HepG2 (cell line): ENCODE results near the gene USP1. TPM values are rescaled to one million over a fixed set of nuclear protein-coding genes. Genes with fewer than 3 reads are reported as not detected.

Experiments
- CHCHD3 ChIP-seq: sonication (generic); formaldehyde crosslinking; IDR thresholded peaks from 2 replicates; pipeline ENCODE4 v1.8.0; 2022; ENCODE audit warnings: mild to moderate bottlenecking, missing genetic modification reagents, moderate library complexity
- JUNB ChIP-seq: sonication (generic); formaldehyde crosslinking; IDR thresholded peaks from 2 replicates; pipeline ENCODE4 v1.8.0; 2022; ENCODE audit warnings: missing genetic modification reagents, mild to moderate bottlenecking, borderline replicate concordance
- MAFG ChIP-seq: sonication (generic); formaldehyde crosslinking; IDR thresholded peaks from 2 replicates; pipeline ENCODE4 v1.5.1; 2020; ENCODE audit warnings: mild to moderate bottlenecking, missing genetic modification reagents
- NONO ChIP-seq, 2 experiments: fragments of 450-650 bp in 1 of 2; sonication (generic) in 1 of 2; formaldehyde crosslinking in 1 of 2; IDR thresholded peaks in 1 of 2; conservative IDR thresholded peaks in 1 of 2; 2 replicates each; pipeline versions ENCODE4 v1.6.1 to v1.8.0; 2017 to 2022; ENCODE audit warnings: mild to moderate bottlenecking in 1 of 2, missing genetic modification reagents in 1 of 2, moderate library complexity in 1 of 2
- POLR2A ChIP-seq, 2 experiments: IDR thresholded peaks; 2 replicates each; pipeline ENCODE4 v1.6.1; 2011; ENCODE audit warnings: low read depth in 2 of 2, low read length in 2 of 2, mild to moderate bottlenecking in 1 of 2, moderate library complexity in 1 of 2; ENCODE audit not compliant: insufficient read depth in 1 of 2
- SSRP1 ChIP-seq: IDR thresholded peaks from 2 replicates; pipeline ENCODE4 v1.6.1; 2016; ENCODE audit warnings: control low read depth
- YEATS4 ChIP-seq: sonication (generic); formaldehyde crosslinking; IDR thresholded peaks from 2 replicates; pipeline ENCODE4 v1.4.0; 2020; ENCODE audit warnings: missing genetic modification reagents, borderline replicate concordance
- ZNF138 ChIP-seq: sonication (generic); formaldehyde crosslinking; IDR thresholded peaks from 2 replicates; pipeline ENCODE4 v1.5.0; 2020; ENCODE audit warnings: mild to moderate bottlenecking, low read depth, missing genetic modification reagents
- ZNF263 ChIP-seq: sonication (generic); formaldehyde crosslinking; IDR thresholded peaks from 2 replicates; pipeline ENCODE4 v1.4.0; 2020; ENCODE audit warnings: missing genetic modification reagents
- ZNF556 ChIP-seq: sonication (generic); formaldehyde crosslinking; IDR thresholded peaks from 2 replicates; pipeline ENCODE4 v1.4.0; 2020; ENCODE audit warnings: mild to moderate bottlenecking, missing genetic modification reagents, borderline replicate concordance
- polyA plus RNA-seq, 8 experiments: library from polyadenylated mRNA; depleted of rRNA in 3 of 8; stranded (reverse) in 7 of 8; unstranded in 1 of 8; fragments of >200 nt; fragmentation: Illumina TruSeq in 4 of 8; extraction: Trizol in 4 of 8; gene quantifications; 2 replicates each; pipeline versions ENCODE4 v1.2.1 to v1.2.3, GENCODE V29; 2011 to 2016; ENCODE audit warnings: low read depth in 4 of 8, missing spikeins in 1 of 8, mixed read lengths in 1 of 8; ENCODE audit not compliant: insufficient read depth in 1 of 8
- total RNA-seq, 5 experiments: library from RNA; depleted of rRNA; stranded (reverse); fragments of >200 nt; fragmentation: Illumina TruSeq; extraction: Trizol; gene quantifications; 2 replicates each; pipeline ENCODE4 v1.2.3, GENCODE V29; 2016; ENCODE audit warnings: low read depth in 1 of 5
- TF ChIP-seq, protein P1 (sequence below): sonication (generic); formaldehyde crosslinking; IDR thresholded peaks from 2 replicates; pipeline ENCODE4 v1.5.1; 2020; ENCODE audit warnings: missing genetic modification reagents, mild to moderate bottlenecking, borderline replicate concordance
- TF ChIP-seq, protein P2 (sequence below): sonication (generic); formaldehyde crosslinking; IDR thresholded peaks from 2 replicates; pipeline ENCODE4 v1.8.1; 2023; ENCODE audit warnings: mild to moderate bottlenecking, missing genetic modification reagents
- TF ChIP-seq, protein P3 (sequence below): sonication (generic); formaldehyde crosslinking; IDR thresholded peaks from 2 replicates; pipeline ENCODE4 v1.4.0; 2020; ENCODE audit warnings: missing genetic modification reagents; ENCODE audit errors: not compliant biosample characterization
- TF ChIP-seq, protein P4 (sequence below): sonication (generic); formaldehyde crosslinking; IDR thresholded peaks from 2 replicates; pipeline ENCODE4 v1.5.1; 2020; ENCODE audit warnings: mild to moderate bottlenecking, missing genetic modification reagents, borderline replicate concordance
- TF ChIP-seq, protein P5 (sequence below): sonication (generic); formaldehyde crosslinking; IDR thresholded peaks from 2 replicates; pipeline ENCODE4 v1.8.1; 2023; ENCODE audit warnings: mild to moderate bottlenecking, missing genetic modification reagents, borderline replicate concordance
- TF ChIP-seq, protein P6 (sequence below): sonication (generic); formaldehyde crosslinking; IDR thresholded peaks from 2 replicates; pipeline ENCODE4 v1.8.0; 2022; ENCODE audit warnings: mild to moderate bottlenecking, missing genetic modification reagents, borderline replicate concordance

USP1 gene
- total and polyA plus RNA-seq, 2 of the 13 experiments (the other 11 are each of a cell fraction or from before 2014, with no cell fraction given) = 9.0 to 64.6 TPM

DNA sequence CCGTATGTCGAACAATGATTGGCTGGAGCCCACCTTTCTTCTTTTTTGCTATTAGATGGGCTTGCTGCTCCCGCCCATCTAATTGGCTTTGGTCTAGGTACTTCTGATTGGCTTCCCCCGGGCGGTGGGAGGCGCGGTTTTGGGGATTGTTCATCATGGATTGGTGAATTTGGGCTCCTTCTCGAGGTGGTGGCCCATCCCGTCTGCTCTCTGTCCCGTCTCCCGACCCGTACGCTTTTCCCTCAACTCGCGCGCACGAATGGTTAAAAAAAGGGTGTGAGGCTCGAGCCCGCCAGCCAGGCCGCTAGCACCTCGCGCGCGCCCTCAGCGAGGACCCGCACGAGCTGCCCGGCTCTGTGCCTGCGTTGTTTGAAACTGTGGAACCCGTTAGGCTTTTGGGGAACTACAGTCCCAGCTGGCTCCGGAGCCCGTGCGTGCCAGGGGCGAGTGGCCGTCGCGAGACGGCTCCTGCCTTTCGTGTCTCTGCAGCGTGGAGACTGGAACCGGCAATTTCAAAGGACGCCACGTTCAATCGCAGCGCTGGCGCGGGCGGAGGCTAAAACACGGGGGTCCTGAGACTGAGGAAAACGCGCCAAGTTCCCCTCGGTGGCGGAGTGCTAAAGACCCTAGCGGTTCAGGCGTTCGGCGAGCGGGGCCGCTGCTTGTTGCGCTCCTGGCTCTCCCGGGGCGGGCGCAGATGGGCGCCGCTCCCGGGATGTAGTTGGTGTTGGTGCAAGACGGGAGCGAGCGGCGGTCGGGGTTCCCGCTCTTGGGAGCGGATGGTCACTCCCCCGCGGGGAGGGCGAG, at the start of gene USP1 (continued):
- TF ChIP-seq, protein P1, sequence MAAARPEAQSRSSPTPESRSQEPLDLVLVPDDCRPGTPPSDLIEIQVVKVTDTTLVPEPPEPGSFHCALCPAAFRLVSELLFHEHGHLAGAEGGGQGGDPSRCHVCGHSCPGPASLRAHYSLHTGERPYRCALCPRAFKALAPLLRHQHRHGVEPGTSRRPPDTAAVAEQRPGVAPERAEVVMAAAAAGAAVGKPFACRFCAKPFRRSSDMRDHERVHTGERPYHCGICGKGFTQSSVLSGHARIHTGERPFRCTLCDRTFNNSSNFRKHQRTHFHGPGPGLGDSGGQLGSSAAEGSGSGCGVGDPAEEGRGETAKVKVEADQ (CRISPR knock-in tag) = no peak
- no peak for TF ChIP-seq ZNF138 (CRISPR knock-in tag)
- TF ChIP-seq ZNF556 (CRISPR knock-in tag) = no peak
- TF ChIP-seq MAFG (CRISPR knock-in tag) = no peak; the same call in 1 of the 2 replicates
- TF ChIP-seq, protein P2, sequence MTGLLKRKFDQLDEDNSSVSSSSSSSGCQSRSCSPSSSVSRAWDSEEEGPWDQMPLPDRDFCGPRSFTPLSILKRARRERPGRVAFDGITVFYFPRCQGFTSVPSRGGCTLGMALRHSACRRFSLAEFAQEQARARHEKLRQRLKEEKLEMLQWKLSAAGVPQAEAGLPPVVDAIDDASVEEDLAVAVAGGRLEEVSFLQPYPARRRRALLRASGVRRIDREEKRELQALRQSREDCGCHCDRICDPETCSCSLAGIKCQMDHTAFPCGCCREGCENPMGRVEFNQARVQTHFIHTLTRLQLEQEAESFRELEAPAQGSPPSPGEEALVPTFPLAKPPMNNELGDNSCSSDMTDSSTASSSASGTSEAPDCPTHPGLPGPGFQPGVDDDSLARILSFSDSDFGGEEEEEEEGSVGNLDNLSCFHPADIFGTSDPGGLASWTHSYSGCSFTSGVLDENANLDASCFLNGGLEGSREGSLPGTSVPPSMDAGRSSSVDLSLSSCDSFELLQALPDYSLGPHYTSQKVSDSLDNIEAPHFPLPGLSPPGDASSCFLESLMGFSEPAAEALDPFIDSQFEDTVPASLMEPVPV (CRISPR knock-in tag) = peak; percentile 79
- TF ChIP-seq, protein P3, sequence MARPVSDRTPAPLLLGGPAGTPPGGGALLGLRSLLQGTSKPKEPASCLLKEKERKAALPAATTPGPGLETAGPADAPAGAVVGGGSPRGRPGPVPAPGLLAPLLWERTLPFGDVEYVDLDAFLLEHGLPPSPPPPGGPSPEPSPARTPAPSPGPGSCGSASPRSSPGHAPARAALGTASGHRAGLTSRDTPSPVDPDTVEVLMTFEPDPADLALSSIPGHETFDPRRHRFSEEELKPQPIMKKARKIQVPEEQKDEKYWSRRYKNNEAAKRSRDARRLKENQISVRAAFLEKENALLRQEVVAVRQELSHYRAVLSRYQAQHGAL = no peak
- no peak; the same call in 1 of the 2 replicates for TF ChIP-seq SSRP1
- TF ChIP-seq, protein P4, sequence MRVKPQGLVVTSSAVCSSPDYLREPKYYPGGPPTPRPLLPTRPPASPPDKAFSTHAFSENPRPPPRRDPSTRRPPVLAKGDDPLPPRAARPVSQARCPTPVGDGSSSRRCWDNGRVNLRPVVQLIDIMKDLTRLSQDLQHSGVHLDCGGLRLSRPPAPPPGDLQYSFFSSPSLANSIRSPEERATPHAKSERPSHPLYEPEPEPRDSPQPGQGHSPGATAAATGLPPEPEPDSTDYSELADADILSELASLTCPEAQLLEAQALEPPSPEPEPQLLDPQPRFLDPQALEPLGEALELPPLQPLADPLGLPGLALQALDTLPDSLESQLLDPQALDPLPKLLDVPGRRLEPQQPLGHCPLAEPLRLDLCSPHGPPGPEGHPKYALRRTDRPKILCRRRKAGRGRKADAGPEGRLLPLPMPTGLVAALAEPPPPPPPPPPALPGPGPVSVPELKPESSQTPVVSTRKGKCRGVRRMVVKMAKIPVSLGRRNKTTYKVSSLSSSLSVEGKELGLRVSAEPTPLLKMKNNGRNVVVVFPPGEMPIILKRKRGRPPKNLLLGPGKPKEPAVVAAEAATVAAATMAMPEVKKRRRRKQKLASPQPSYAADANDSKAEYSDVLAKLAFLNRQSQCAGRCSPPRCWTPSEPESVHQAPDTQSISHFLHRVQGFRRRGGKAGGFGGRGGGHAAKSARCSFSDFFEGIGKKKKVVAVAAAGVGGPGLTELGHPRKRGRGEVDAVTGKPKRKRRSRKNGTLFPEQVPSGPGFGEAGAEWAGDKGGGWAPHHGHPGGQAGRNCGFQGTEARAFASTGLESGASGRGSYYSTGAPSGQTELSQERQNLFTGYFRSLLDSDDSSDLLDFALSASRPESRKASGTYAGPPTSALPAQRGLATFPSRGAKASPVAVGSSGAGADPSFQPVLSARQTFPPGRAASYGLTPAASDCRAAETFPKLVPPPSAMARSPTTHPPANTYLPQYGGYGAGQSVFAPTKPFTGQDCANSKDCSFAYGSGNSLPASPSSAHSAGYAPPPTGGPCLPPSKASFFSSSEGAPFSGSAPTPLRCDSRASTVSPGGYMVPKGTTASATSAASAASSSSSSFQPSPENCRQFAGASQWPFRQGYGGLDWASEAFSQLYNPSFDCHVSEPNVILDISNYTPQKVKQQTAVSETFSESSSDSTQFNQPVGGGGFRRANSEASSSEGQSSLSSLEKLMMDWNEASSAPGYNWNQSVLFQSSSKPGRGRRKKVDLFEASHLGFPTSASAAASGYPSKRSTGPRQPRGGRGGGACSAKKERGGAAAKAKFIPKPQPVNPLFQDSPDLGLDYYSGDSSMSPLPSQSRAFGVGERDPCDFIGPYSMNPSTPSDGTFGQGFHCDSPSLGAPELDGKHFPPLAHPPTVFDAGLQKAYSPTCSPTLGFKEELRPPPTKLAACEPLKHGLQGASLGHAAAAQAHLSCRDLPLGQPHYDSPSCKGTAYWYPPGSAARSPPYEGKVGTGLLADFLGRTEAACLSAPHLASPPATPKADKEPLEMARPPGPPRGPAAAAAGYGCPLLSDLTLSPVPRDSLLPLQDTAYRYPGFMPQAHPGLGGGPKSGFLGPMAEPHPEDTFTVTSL = peak; percentile 48; the same call in 1 of the 2 replicates
- TF ChIP-seq, protein P5, sequence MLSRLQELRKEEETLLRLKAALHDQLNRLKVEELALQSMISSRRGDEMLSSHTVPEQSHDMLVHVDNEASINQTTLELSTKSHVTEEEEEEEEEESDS (CRISPR knock-in tag) = no peak
- TF ChIP-seq CHCHD3 = 0 out of 2 replicates have a peak, but pooled peaks have one; percentile 20
- TF ChIP-seq JUNB (CRISPR knock-in tag) = no peak
- TF ChIP-seq, protein P6, sequence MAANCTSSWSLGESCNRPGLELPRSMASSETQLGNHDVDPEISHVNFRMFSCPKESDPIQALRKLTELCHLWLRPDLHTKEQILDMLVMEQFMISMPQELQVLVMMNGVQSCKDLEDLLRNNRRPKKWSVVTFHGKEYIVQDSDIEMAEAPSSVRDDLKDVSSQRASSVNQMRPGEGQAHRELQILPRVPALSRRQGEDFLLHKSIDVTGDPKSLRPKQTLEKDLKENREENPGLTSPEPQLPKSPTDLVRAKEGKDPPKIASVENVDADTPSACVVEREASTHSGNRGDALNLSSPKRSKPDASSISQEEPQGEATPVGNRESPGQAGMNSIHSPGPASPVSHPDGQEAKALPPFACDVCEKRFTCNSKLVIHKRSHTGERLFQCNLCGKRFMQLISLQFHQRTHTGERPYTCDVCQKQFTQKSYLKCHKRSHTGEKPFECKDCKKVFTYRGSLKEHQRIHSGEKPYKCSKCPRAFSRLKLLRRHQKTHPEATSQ (CRISPR knock-in tag) = no peak
- TF ChIP-seq ZNF263 (CRISPR knock-in tag) = no peak
- TF ChIP-seq NONO (IDR thresholded peaks at IDR 0.05) = no peak
- TF ChIP-seq NONO (CRISPR knock-in tag; conservative IDR thresholded peaks at IDR 0.05) = peak; percentile 68; the same call in 1 of the 2 replicates
- TF ChIP-seq YEATS4 (CRISPR knock-in tag) = peak; percentile 29
- TF ChIP-seq POLR2A (IDR thresholded peaks at IDR 0.05; ENCODE audit: insufficient read depth in 1 of 2, low read depth in 2 of 2, low read length in 2 of 2) = peak; percentile 78 to 86
